GM21381 (cell line): ENCODE data around the gene IDI2.

Experiments used
- ATAC-seq: cut with Tn5 transposase; IDR thresholded peaks from one replicate; pipeline ENCODE4 v1.9.1; 2021; ENCODE audit warnings: mild to moderate bottlenecking, moderate library complexity; ENCODE audit not compliant: unreplicated experiment

The IDI2 gene

GRCh38 chr10:985361-985760, 40.3 kb downstream of the IDI2 start:
- ATAC-seq: no peak

- ATAC-seq: no peak
These were observed 41.5 kb downstream of the IDI2 start for GRCh38 chr10:983971-984655.

- no peak for ATAC-seq
These were observed 42.3 kb downstream of the IDI2 start for GRCh38 chr10:983401-983800.

- no peak for ATAC-seq
These were observed 45.1 kb downstream of the IDI2 start for GRCh38 chr10:980468-981093.

- no peak for ATAC-seq
These were observed 46.7 kb downstream of the IDI2 start for GRCh38 chr10:978826-979421.

GRCh38 chr10:976316-976715, 49.3 kb downstream of the IDI2 start:
- no peak for ATAC-seq

GRCh38 chr10:974785-975074, 50.9 kb downstream of the IDI2 start:
- no peak for ATAC-seq

GRCh38 chr10:974038-974784, 51.4 kb downstream of the IDI2 start:
- ATAC-seq: no peak

GRCh38 chr10:972763-973162, 52.9 kb downstream of the IDI2 start:
- ATAC-seq: no peak

GRCh38 chr10:971613-972012, 54.0 kb downstream of the IDI2 start:
- no peak for ATAC-seq

GRCh38 chr10:971150-971542, 54.5 kb downstream of the IDI2 start:
- ATAC-seq: no peak

- no peak for ATAC-seq
These were observed 55.1 kb downstream of the IDI2 start for GRCh38 chr10:970311-971149.

GRCh38 chr10:969473-970150, 56.0 kb downstream of the IDI2 start:
- ATAC-seq: no peak
